GM19043 (cell line): Measurements from ENCODE around the gene TMED3.
"Not testable (repeated sequence)": the region's sequence is repeated elsewhere in the genome, so short reads cannot be mapped to it uniquely, and the experiment has no call there.

Source experiments
- ATAC-seq: cut with Tn5 transposase; IDR thresholded peaks from one replicate; pipeline ENCODE4 v1.9.1; 2021; ENCODE audit warnings: low read depth; ENCODE audit not compliant: unreplicated experiment

TMED3 gene

GRCh38 chr15:79315623-79316328 lies 4.9 kb downstream of the TMED3 start:
- no peak for ATAC-seq

- ATAC-seq: no peak
Observed at GRCh38 chr15:79316864-79317263, 6.0 kb downstream of the TMED3 start.

GRCh38 chr15:79319973-79320372 lies 9.1 kb downstream of the TMED3 start:
- ATAC-seq: not testable (repeated sequence)

- ATAC-seq: no peak
Observed at GRCh38 chr15:79321876-79322275, 11.0 kb downstream of the TMED3 start.

GRCh38 chr15:79322306-79322705 lies 11.4 kb downstream of the TMED3 start:
- no peak for ATAC-seq

GRCh38 chr15:79322945-79323344 lies 12.0 kb downstream of the TMED3 start:
- ATAC-seq: no peak

- no peak for ATAC-seq
Observed at GRCh38 chr15:79329171-79329611, 18.3 kb downstream of the TMED3 start.

- ATAC-seq: no peak
Observed at GRCh38 chr15:79332824-79333510, 22.1 kb downstream of the TMED3 start.

- no peak for ATAC-seq
Observed at GRCh38 chr15:79337591-79337990, 26.7 kb downstream of the TMED3 start.

- ATAC-seq: no peak
Observed at GRCh38 chr15:79339588-79340314, 28.8 kb downstream of the TMED3 start.

- ATAC-seq: no peak
Observed at GRCh38 chr15:79340315-79340602, 29.3 kb downstream of the TMED3 start.

- ATAC-seq: no peak
Observed at GRCh38 chr15:79341396-79341795, 30.5 kb downstream of the TMED3 start.

GRCh38 chr15:79349525-79349924 lies 38.6 kb downstream of the TMED3 start:
- no peak for ATAC-seq

- ATAC-seq: no peak
Observed at GRCh38 chr15:79352206-79352605, 41.3 kb downstream of the TMED3 start.

GRCh38 chr15:79357566-79357965 lies 46.7 kb downstream of the TMED3 start:
- no peak for ATAC-seq

GRCh38 chr15:79358069-79358468 lies 47.2 kb downstream of the TMED3 start:
- no peak for ATAC-seq

- no peak for ATAC-seq
Observed at GRCh38 chr15:79364571-79365240, 53.8 kb downstream of the TMED3 start.

- ATAC-seq: no peak
Observed at GRCh38 chr15:79365765-79366164, 54.9 kb downstream of the TMED3 start.

- ATAC-seq: no peak
Observed at GRCh38 chr15:79366691-79367090, 55.8 kb downstream of the TMED3 start.

GRCh38 chr15:79370716-79371115 lies 59.8 kb downstream of the TMED3 start:
- no peak for ATAC-seq

GRCh38 chr15:79371591-79371990 lies 60.7 kb downstream of the TMED3 start:
- ATAC-seq: no peak
